MM.1S (cell line): ENCODE results near the gene SLC27A2.

ENCODE experiments used
- DNase-seq: peaks from one replicate; pipeline ENCODE4 v3.0.0-alpha.2; 2015
- H2AFZ ChIP-seq: fragments of 300-600 bp; sonication (generic); 2 replicates; pipeline ENCODE4 v1.6.0; 2016; ENCODE audit warnings: antibody characterized with exemption, low read length
- H3F3A ChIP-seq: fragments of 300-600 bp; sonication (generic); 2 replicates; pipeline ENCODE4 v1.6.1; 2016; ENCODE audit warnings: mild to moderate bottlenecking, antibody characterized with exemption, low read length, moderate library complexity, mixed read lengths; ENCODE audit not compliant: insufficient read depth
- H3K27ac ChIP-seq: fragments of 300-600 bp; sonication (generic); 2 replicates; pipeline ENCODE4 v1.5.1; 2016; ENCODE audit warnings: mild to moderate bottlenecking, low read length
- H3K27me3 ChIP-seq: fragments of 300-600 bp; sonication (generic); replicated peaks from 2 replicates; pipeline ENCODE4 v1.6.0; 2016; ENCODE audit warnings: low read length; ENCODE audit not compliant: insufficient read depth
- H3K36me3 ChIP-seq: fragments of 300-600 bp; sonication (generic); replicated peaks from 2 replicates; pipeline ENCODE4 v1.6.1; 2016; ENCODE audit warnings: mild to moderate bottlenecking, low read length, mixed read lengths; ENCODE audit not compliant: insufficient read depth
- H3K4me1 ChIP-seq: fragments of 300-600 bp; sonication (generic); 2 replicates; pipeline ENCODE4 v1.6.1; 2016; ENCODE audit warnings: low read length, mixed read lengths
- H3K4me2 ChIP-seq: fragments of 300-600 bp; sonication (generic); 2 replicates; pipeline ENCODE4 v1.6.0; 2016; ENCODE audit warnings: low read depth, low read length
- H3K4me3 ChIP-seq: fragments of 300-600 bp; sonication (generic); 2 replicates; pipeline ENCODE4 v1.5.1; 2016; ENCODE audit warnings: low read length, mixed read lengths
- H3K79me2 ChIP-seq: fragments of 300-600 bp; sonication (generic); 2 replicates; pipeline ENCODE4 v1.6.1; 2016; ENCODE audit warnings: mixed run types, low read length, mixed read lengths
- H3K9ac ChIP-seq: fragments of 300-600 bp; sonication (generic); 2 replicates; pipeline ENCODE4 v1.6.1; 2016; ENCODE audit warnings: low read length, mixed read lengths
- H3K9me2 ChIP-seq: fragments of 300-600 bp; sonication (generic); replicated peaks from 2 replicates; pipeline ENCODE4 v1.6.1; 2016; ENCODE audit warnings: mild to moderate bottlenecking, low read length, mixed read lengths; ENCODE audit not compliant: insufficient read depth
- H3K9me3 ChIP-seq: fragments of 300-600 bp; sonication (generic); replicated peaks from 2 replicates; pipeline ENCODE4 v1.6.1; 2016; ENCODE audit warnings: mild to moderate bottlenecking, low read length, mixed read lengths; ENCODE audit not compliant: insufficient read depth
- H4K20me1 ChIP-seq: fragments of 300-600 bp; sonication (generic); 2 replicates; pipeline ENCODE4 v1.6.1; 2016; ENCODE audit warnings: mild to moderate bottlenecking, low read length, moderate library complexity, mixed read lengths; ENCODE audit not compliant: insufficient read depth
- EZH2 ChIP-seq: fragments of 300-600 bp; sonication (generic); optimal IDR thresholded peaks from 2 replicates; pipeline ENCODE3; 2017; ENCODE audit warnings: low read depth, mild to moderate bottlenecking, antibody characterized with exemption, low read length, mixed read lengths
- EZH2phosphoT487 ChIP-seq: fragments of 300-600 bp; sonication (generic); IDR thresholded peaks from 2 replicates; pipeline ENCODE4 v1.6.1; 2018; ENCODE audit warnings: antibody characterized with exemption, low read length
- TF ChIP-seq, protein P1 (sequence below): fragments of 300-600 bp; sonication (generic); IDR thresholded peaks from 2 replicates; pipeline ENCODE4 v1.5.1; 2016; ENCODE audit warnings: antibody characterized with exemption, low read length, mixed read lengths

SLC27A2 gene

DNA sequence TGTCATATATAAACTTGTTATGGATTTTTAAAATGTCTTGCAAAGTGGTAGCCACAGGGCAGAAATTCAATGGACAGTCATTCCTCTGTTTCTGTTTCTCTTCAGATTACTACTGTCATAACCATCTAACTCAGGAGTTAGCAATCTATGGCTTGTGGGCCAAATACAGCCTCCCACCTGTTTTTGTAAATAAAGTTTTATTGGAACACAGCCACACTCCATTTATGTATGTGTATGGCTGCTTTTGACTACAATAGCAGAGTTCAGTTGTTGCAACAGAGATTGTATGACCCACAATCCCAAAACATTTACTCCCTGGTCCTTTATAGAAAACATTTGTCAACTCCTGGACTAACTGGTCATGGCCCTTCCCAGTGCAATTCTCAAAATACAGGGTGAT lies 20.0 kb downstream of the SLC27A2 start:
- Histone ChIP-seq H3F3A (no peaks in the 10 kb centered on the region), H3K9ac (no peak overlapping the region), H2AFZ (no peak overlapping the region), H3K36me3 (no peaks in the 10 kb centered on the region), H3K27me3 (no peaks in the 10 kb centered on the region), H3K27ac (no peak overlapping the region), H3K4me1 (no peaks in the 10 kb centered on the region), H3K4me2 (no peak overlapping the region), H4K20me1 (no peaks in the 10 kb centered on the region), H3K9me3 (no peaks in the 10 kb centered on the region), H3K79me2 (no peaks in the 10 kb centered on the region), H3K9me2 (no peaks in the 10 kb centered on the region), H3K4me3 (no peak overlapping the region)
- DNase-seq, result no peak
- TF ChIP-seq, protein P1, sequence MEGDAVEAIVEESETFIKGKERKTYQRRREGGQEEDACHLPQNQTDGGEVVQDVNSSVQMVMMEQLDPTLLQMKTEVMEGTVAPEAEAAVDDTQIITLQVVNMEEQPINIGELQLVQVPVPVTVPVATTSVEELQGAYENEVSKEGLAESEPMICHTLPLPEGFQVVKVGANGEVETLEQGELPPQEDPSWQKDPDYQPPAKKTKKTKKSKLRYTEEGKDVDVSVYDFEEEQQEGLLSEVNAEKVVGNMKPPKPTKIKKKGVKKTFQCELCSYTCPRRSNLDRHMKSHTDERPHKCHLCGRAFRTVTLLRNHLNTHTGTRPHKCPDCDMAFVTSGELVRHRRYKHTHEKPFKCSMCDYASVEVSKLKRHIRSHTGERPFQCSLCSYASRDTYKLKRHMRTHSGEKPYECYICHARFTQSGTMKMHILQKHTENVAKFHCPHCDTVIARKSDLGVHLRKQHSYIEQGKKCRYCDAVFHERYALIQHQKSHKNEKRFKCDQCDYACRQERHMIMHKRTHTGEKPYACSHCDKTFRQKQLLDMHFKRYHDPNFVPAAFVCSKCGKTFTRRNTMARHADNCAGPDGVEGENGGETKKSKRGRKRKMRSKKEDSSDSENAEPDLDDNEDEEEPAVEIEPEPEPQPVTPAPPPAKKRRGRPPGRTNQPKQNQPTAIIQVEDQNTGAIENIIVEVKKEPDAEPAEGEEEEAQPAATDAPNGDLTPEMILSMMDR, result no peak
- TF ChIP-seq EZH2, result no peak
- no peak for TF ChIP-seq EZH2phosphoT487

DNA sequence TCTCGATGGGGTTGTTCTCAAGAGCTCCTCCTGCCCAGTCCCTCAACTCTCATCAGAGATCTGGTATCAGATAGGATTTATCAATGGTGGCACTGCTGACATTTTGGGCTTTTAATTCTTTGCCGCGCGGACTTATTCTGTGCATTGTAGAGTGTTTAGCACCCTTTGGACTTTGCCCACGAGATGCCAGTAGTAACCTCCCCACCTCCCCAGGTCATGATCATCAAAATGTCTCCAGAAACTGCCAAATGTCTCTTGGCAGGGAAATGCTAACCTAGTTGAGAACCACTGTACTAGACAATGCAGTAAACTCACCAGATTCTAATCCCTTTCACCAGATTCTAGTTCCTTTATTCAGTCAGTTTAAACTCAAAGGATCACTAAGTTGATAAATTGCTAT lies 24.0 kb downstream of the SLC27A2 start:
- Histone ChIP-seq H3K36me3 (no peaks in the 10 kb centered on the region), H3K27me3 (no peaks in the 10 kb centered on the region), H3K9me3 (no peaks in the 10 kb centered on the region), H3F3A (no peaks in the 10 kb centered on the region), H3K79me2 (no peaks in the 10 kb centered on the region), H3K4me3 (no peak overlapping the region), H3K4me1 (no peaks in the 10 kb centered on the region), H4K20me1 (no peaks in the 10 kb centered on the region), H3K9ac (no peak overlapping the region), H3K4me2 (no peak overlapping the region), H3K27ac (no peak overlapping the region), H2AFZ (no peak overlapping the region), H3K9me2 (no peaks in the 10 kb centered on the region)
- TF ChIP-seq EZH2 (no peak), EZH2phosphoT487 (no peak)
- TF ChIP-seq, protein P1, result no peak
- DNase-seq, result no peak

DNA sequence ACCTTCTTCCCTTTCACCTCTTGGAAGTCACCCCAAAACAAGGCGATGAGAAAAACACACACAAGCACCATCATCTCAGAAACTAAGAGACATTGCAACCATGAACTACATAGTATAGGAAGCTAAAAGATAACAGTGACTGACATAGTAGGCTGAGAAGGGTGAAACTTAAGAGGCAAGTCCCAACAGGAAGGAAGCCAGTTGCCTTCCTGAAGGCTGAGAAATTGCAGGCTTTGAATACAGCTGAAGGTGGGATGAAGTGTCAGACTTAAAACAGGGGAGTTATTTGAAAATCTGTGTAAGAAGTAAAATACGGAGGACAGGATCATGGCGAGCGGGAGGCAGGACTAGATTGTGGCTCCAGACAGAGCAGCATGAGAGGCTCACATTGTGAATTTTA lies 27.8 kb downstream of the SLC27A2 start:
- no peaks in the 10 kb centered on the region for H3K9me3 ChIP-seq
- no peaks in the 10 kb centered on the region for H3K9me2 ChIP-seq
- H3K79me2 ChIP-seq, result no peaks in the 10 kb centered on the region
- no peaks in the 10 kb centered on the region for H3K4me1 ChIP-seq
- H2AFZ ChIP-seq, result no peak overlapping the region
- no peak for DNase-seq
- H4K20me1 ChIP-seq, result no peaks in the 10 kb centered on the region
- no peak overlapping the region for H3K4me2 ChIP-seq
- no peaks in the 10 kb centered on the region for H3F3A ChIP-seq
- no peak overlapping the region for H3K4me3 ChIP-seq
- no peak for TF ChIP-seq EZH2phosphoT487
- no peak for TF ChIP-seq EZH2
- TF ChIP-seq, protein P1, result no peak
- H3K9ac ChIP-seq, result no peak overlapping the region
- no peak overlapping the region for H3K27ac ChIP-seq
- no peaks in the 10 kb centered on the region for H3K27me3 ChIP-seq
- no peaks in the 10 kb centered on the region for H3K36me3 ChIP-seq
